Lower leg skin (tissue), 4 donors: Measurements from ENCODE around the gene TSHZ2. TPM values are rescaled to one million over a fixed set of nuclear protein-coding genes. Genes with fewer than 3 reads are reported as not detected.

ENCODE experiments used
- DNase-seq, 2 donors: peaks; one replicate each; pipeline ENCODE4 v3.0.0-alpha.2; 2019; ENCODE audit warnings: low spot score in 2 of 2
- H3K4me3 ChIP-seq: fragments of 200-600 bp; sonication (generic); 2 replicates; pipeline ENCODE4 v1.5.1; 2017; ENCODE audit warnings: mild to moderate bottlenecking, low read depth; ENCODE audit not compliant: poor library complexity, severe bottlenecking
- CTCF ChIP-seq, 3 donors: fragments of 450-650 bp; IDR thresholded peaks; one replicate each; pipeline ENCODE4 v1.5.1; 2016; ENCODE audit warnings: antibody characterized with exemption in 3 of 3, mild to moderate bottlenecking in 3 of 3, moderate library complexity in 2 of 3
- POLR2A ChIP-seq, 2 donors: fragments of 450-650 bp; IDR thresholded peaks; one replicate each; pipeline ENCODE4 v1.6.1; 2016 to 2017; ENCODE audit warnings: antibody characterized with exemption in 2 of 2, mild to moderate bottlenecking in 1 of 2, moderate library complexity in 1 of 2
- WGBS, 2 donors: methylation state at CpG; one replicate each; pipeline ENCODE4 v1.1.5; 2018; 5-methylcytosine and 5-hydroxymethylcytosine counted together
- intact Hi-C: fragments of 100-400 bp; cut with DNase I; formaldehyde crosslinking; loops from one replicate; pipeline ENCODE4 v1.15.0; 2023; ENCODE audit warnings: low total_unique reads
- total RNA-seq, 4 donors: library from RNA; depleted of rRNA; stranded (reverse); fragments of >200 nt; gene quantifications; one replicate each; pipeline ENCODE4 v1.1.0, GENCODE V29; 2016

TSHZ2 gene
- total RNA-seq, 4 donors from 2014 or later = 8.1 to 25.7 (median 10.5) TPM

- DNase-seq = no peak
- no peak overlapping the region for H3K4me3 ChIP-seq
- no peak for TF ChIP-seq CTCF (IDR thresholded peaks at IDR 0.05)
- no peak for TF ChIP-seq POLR2A (IDR thresholded peaks at IDR 0.05)
- WGBS, 2 donors = 54 to 84% methylated on average over 3 of the region's 3 CpGs
- intact Hi-C loops = no loop called here
These were observed 266.0 kb downstream of the TSHZ2 start for GRCh38 chr20:53238121-53238660.

DNA sequence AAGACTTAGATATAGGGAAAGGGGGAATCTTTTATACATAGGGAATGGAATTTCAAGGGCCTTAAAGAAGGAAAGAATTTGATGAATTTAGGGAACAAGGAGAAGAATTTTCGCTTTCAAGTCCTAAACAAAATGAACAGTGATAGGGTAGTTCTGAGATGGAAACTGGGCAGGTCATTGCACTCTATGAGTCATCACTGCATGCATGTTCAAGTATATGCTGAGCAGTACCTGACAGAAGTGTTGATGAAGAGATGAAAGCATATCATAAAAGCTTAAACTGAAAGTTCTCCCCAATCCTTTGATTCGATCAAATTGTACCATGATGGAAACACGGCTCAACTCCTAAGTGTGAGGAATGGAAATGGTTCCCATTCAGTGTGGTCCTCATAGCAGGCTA, 271.0 kb downstream of the TSHZ2 start:
- no peak overlapping the region for H3K4me3 ChIP-seq
- 72% methylated on average over 3 of the region's 3 CpGs for WGBS, 2 donors
- DNase-seq = no peak
- TF ChIP-seq CTCF (IDR thresholded peaks at IDR 0.05) (no peak), POLR2A (IDR thresholded peaks at IDR 0.05) (no peak)
- intact Hi-C loops = no loop called here

- H3K4me3 ChIP-seq = no peak overlapping the region
- TF ChIP-seq POLR2A (IDR thresholded peaks at IDR 0.05) (no peak), CTCF (IDR thresholded peaks at IDR 0.05) (no peak)
- intact Hi-C loops = no loop called here
- DNase-seq = no peak
- 97 to 98% methylated on average over 2 of the region's 2 CpGs for WGBS, 2 donors
These were observed 272.6 kb downstream of the TSHZ2 start for GRCh38 chr20:53244711-53245110.

GRCh38 chr20:53245574-53245973, 273.4 kb downstream of the TSHZ2 start:
- 93 to 100% methylated on average over 1 of the region's 1 CpG for WGBS, 2 donors
- intact Hi-C loops = no loop called here
- no peak for DNase-seq
- no peak for TF ChIP-seq CTCF (IDR thresholded peaks at IDR 0.05)
- no peak for TF ChIP-seq POLR2A (IDR thresholded peaks at IDR 0.05)
- no peak overlapping the region for H3K4me3 ChIP-seq

DNA sequence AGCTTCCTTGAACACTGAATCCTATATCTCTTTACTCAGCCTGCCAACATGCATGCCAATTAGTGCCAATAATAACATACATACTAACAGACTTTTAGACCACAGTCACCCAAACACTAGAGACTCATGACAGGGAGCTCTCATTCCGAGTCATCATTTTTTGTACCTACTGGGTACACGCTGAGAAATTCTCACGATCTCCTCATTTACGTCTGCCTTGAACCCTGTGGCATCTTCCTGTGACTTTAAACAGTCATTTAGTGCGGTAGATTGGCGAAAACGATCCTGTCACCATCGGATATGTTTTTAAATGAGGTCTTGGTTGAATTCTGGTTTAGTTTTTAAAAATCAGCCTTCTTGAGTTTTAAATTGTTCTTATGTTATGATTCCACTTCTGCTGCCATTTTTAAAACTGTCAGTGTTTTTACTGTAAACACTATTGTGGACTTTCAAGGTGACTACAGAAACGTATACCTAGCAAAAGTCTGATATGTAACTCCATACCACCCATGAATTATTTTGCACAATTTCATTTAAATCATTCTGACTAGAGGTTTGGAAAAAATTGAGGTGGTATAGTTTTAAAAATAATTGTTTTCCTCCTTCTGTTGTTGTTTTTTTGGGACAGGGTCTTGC, 275.4 kb downstream of the TSHZ2 start:
- 89 to 90% methylated on average over 9 of the region's 9 CpGs for WGBS, 2 donors
- TF ChIP-seq CTCF (IDR thresholded peaks at IDR 0.05) (no peak), POLR2A (IDR thresholded peaks at IDR 0.05) (no peak)
- DNase-seq = no peak
- intact Hi-C loops = no loop called here
- H3K4me3 ChIP-seq = no peak overlapping the region

DNA sequence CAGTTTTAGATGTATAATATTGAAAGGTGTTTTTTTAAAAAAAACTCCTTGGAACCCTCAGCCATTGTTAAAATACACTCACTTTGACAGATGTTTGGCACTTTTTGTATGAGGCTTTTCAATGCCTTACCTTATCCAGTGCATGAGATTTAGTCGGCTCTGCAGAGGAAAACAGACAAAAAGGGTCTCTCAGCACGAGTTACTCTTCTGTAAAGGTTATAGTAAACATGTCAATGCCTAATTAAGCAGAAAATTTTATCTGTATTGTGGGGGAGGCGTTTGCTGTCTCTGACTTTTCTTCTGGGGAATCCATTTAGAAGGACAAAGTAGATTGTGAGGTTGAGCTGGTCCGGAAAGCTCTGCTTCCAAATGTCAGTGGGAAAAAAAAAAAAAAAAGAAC, 278.3 kb downstream of the TSHZ2 start:
- TF ChIP-seq CTCF (IDR thresholded peaks at IDR 0.05) = no peak
- no peak for TF ChIP-seq POLR2A (IDR thresholded peaks at IDR 0.05)
- H3K4me3 ChIP-seq = no peak overlapping the region
- no peak for DNase-seq
- intact Hi-C loops = no loop called here
- WGBS, 2 donors = 81 to 85% methylated on average over 4 of the region's 4 CpGs
